SHP77 treated with DMSO at 0.1 percent for 48 hours (cell line): Measurements from ENCODE around the gene SLC2A3.
"Not testable (repeated sequence)": the region's sequence is repeated elsewhere in the genome, so short reads cannot be mapped to it uniquely, and the experiment has no call there.

Experiments used
- DNase-seq: peaks from one replicate; lab custom pipeline; 2025; lab: John Stamatoyannopoulos, UW

The SLC2A3 gene

GRCh38 chr12:7935590-7936581 is at the start of gene SLC2A3:
TSS of gene SLC2A3 (minus strand) at chr12:7936187. CDS start at chr12:7936034, 153 bp downstream.
- no peak for DNase-seq

GRCh38 chr12:7984900-7985299 is 48.9 kb upstream of the SLC2A3 start:
- no peak for DNase-seq

- DNase-seq: not testable (repeated sequence)
Observed at GRCh38 chr12:7983460-7983859, 47.5 kb upstream of the SLC2A3 start.

DNA sequence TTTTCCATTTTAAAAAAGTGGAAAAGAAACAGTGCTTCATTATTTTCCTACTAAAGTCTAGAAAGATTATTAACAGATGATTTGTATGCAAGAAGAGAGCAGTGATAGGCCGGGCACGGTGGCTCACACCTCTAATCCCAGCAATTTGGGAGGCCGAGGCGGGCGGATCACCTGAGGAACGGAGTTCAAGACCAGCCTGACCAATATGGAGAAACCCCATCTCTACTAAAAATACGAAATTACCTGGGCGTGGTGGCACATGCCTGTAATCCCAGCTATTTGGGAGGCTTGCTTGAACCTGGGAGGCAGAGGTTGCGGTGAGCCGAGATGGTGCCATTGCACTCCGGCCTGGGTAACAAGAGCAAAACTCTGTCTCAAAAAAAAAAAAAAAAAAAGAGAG is 47.0 kb upstream of the SLC2A3 start:
- DNase-seq: not testable (repeated sequence)

GRCh38 chr12:7982332-7982735 is 46.3 kb upstream of the SLC2A3 start:
- DNase-seq: not testable (repeated sequence)

DNA sequence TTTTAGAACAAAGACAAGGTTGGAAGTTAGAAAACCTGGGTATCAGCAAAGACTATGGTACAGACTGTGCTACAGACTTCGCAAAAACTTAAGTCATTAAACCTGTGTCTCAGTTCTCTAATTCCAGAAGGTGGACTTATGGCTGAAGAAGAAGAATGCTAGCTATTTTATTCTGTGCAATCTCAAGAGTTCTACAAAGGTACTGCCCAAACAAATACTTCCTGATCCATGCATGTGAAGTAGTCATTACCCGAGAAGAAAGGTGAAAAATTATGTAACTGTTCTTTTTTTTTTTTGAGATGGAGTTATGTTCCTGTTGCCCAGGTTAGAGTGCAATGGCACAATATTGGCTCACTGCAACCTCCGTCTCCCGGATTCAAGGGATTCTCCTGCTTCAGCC is 45.5 kb upstream of the SLC2A3 start:
- no peak for DNase-seq

DNA sequence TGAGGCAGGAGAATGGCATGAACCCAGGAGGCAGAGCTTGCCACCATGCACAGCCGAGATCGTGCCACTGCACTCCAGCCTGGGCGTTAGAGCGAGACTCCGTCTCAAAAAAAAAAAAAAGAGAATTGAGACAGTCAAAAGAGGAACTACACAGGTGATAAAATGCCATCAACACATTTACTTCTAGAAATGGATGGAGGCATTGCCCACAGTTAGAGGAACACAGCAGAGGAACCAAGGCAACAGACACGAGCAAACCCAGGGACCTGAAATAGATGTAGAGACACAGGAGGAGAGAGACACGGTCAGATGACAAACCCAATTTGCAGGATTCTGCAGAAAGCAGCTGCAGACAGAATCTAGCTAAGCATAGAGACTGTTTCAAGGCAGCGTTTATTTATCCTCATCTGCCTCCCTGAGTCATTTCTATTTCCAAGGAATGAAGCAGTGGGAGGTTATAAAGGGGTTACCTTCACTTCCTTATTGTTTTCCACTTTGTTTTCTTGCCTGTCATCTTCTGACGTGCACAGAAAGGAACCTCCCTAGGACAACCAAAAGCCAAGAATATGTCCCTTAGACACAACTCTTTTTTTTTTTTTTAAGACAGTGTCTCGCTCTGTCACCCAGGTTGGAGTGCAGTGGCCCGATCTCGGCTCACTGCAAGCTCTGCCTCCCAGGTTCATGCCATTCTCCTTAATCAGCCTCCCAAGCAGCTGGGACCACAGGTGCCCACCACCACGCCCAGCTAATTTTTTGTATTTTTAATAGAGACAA is 41.6 kb upstream of the SLC2A3 start:
- DNase-seq: not testable (repeated sequence)

DNA sequence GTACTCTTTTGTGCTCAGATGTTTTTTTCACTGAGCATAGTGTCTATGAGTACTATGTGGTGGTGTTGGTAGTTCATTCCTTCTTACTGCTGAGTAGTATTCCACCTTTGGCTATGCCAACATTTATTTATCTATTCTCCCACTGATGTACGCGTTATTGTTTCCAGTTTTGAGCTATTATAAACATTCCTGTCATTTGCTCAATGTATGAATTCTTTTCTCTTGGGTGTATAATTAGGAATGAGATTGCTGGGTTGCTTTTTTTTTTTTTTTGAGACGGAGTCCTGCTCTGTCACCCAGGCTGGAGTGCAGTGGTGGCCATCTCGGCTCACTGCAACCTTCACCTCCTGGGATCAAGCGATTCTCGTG is 37.5 kb upstream of the SLC2A3 start:
- no peak for DNase-seq

DNA sequence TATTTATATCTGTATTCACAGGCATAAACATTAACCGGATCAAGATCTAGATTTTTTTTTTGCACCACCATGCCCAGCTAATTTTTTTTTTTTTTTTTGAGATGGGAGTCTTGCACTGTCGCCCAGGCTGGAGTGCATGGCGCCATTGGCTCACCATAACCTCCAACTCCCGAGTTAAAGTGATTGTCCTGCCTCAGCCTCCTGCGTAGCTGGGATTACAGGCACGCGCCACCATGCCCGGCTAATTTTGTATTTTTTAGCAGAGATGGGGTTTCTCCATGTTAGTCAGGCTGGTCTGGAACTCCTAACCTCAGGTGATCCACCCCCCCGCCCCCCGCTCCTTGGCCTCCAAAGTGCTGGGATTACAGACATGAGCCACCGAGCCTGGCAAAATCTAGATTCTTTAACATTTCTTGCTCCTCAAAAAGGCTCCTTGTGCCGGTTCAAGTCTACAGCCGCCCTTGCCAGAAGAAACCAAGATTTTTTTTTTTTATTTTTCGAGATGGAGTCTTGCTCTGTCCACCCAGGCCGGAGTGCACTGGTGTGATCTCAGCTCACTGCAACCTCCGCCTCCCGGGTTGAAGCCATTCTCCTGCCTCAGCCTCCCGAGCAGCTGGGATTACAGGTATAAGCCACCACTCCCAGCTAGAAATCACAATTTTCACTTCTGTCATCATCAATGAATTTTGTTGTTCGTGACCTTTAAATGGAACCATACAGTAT is 36.9 kb upstream of the SLC2A3 start:
- no peak for DNase-seq

DNA sequence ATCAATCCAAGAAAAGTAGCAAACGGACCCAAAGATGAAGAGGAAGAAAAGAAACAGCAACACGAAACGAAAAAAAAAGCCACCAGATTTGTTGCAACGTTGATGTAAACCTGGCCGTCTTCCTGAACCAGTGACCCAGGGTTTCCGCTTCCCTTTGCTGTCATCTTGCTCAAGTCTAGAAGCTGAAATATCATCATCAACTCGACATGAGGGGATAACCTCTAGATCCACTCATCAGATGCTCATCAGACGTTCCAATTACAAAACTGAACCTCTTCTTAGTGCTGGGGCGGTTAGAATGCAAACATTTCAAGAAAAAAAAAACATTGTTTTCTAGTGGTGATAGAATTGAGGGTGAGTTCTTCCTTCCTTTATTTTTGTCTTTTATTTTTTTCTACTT is 36.3 kb upstream of the SLC2A3 start:
- not testable (repeated sequence) for DNase-seq

DNA sequence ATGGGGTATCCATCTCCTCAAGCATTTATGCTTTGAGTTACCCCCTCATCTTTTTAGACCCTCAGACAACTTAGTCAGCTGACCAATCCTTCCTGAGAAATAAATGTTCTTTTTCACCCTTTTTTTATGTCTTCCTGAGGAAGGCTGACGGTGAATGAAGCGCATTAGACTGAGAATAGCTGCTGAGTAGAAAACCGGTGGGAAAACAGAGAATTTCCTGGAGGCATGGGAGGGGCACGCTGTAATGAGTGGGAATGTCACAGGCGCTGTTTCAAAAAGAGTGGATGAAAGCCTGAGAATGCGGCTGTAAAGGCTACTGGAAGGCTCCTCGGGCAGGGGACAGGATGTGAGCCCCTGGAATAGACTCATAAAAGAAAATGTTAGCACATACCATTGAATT is 35.8 kb upstream of the SLC2A3 start:
- not testable (repeated sequence) for DNase-seq

DNA sequence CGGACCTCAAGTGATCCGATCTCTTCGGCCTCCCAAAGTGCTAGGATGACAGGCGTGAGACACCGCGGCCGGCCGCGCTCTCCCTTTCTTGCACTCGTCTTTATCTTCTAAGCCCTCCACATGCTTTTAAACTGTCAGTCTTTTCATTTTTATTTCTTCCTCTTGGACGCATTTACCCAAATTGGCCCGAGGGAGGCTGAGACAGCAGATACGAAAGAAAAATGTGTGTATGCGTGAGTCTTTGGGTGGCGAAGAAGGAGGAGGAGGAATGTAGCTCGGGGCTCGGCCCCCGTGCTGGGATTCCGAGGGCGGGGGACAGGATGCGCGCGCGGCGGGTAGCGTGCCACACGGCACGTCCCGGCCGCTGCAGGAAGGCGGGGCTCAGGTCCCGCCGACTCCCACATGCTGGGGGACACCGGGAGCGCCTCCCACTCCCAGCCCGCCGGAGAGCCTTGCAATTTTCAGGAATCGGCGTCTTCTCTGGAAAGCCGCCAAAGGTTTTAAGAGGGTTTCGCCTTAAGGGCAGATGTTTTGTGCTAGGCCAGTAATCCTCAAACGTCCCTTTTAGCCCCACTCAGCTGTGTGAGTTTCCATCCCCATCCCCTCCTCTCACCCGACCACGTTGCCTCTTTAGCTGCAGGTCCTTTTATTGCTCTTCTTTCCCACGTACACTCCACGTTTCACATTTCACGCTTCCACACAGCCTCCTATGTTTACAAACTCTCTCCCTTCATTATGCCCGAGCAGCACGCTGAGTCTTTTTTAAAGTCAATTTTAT is 34.7 kb upstream of the SLC2A3 start:
- no peak for DNase-seq

DNA sequence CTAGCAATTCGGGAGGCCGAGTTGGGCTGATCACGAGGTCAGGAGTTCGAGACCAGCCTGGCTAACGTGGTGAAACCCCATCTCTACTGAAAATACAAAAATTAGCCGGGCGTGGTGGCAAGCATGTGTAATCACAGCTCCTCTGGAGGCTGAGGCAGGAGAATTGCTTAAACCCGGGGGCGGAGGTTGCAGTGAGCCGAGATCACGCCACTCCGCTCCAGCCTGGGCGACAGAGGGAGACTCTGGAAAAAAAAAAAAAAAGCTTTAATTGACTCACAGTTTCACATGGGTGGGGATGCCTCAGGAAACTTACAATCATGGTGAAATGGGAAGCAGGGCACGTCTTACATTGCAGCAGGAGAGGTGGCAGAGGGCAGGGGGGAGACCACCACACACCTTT is 30.6 kb upstream of the SLC2A3 start:
- no peak for DNase-seq

GRCh38 chr12:7964669-7965068 is 28.7 kb upstream of the SLC2A3 start:
- not testable (repeated sequence) for DNase-seq

DNA sequence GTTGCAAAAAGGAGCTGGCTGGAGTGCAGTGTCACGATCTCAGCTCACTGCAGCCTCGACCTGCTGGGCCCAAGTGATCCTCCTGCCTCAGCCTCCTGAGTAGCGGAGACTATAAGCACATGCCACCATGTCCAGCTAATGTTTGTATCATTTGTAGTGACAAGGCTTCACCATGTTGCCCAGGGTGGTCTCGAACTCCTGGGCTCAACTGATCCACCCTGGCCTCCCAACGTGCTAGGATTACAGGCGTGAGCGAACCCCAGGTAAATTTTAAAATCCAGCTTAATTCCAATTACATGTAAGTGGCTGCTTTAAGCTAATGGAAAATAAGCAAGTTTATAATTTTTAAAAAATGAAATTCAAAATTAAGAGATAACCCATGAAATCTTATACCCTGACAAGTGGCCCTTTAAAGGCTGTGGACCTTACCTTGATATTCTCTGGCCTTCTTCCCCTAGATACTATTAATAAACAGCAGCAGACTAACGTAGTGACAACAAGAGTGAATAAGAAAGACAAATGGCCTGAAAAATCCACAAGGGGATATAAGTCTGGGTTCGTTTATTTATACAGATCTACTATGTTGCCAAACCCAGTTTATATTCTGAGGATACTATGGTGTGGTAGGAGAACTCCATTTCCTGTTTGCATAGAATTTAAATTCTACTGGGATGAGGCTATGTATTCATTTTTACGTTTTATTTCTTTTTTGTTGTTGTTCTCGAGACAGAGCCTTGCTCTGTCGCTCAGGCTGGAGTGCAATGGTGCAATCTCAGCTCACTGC is 25.6 kb upstream of the SLC2A3 start:
- no peak for DNase-seq

DNA sequence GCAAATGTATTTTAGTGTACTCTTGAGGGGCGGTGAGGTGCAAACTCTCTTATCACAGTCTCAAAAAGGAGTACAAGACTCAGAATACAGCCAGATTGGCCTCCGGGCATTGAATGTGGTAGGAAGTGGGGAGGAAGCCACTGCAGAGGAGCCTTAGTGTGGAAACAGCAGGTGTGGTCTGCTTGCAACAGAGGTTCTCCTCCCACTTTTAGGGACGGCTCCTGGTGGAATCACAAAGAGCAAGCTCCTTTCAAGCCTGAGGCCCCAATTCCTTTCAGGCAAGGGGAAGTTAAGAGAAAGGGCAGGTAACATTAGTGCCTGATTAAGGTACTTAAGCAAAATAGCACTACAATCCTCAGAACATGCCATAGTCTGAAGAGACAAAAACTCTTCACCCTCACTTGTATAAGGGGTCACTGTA is 23.7 kb upstream of the SLC2A3 start:
- DNase-seq: no peak

DNA sequence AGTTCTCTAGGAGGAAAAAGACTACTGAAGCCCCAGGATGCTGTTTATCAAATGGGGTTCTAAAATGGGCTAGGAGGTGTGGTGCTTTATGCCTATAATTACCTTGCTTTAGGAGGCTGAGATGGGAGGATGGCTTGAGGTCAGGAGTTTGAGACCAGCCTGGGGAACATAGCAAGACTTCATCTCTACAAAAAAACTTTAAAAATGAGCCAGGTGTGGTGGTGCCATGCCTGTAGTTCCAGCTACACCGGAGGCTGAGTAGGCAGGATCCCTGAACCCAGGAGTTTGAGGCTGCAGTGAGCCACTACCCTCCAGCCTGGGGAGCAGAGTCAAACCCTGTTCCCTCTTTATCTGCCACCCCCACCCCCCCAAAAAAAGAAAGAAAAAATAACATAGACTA is 23.3 kb upstream of the SLC2A3 start:
- DNase-seq: no peak

GRCh38 chr12:7954877-7955276 is 18.9 kb upstream of the SLC2A3 start:
- DNase-seq: not testable (repeated sequence)

- not testable (repeated sequence) for DNase-seq
Observed at GRCh38 chr12:7954418-7954817, 18.4 kb upstream of the SLC2A3 start.

DNA sequence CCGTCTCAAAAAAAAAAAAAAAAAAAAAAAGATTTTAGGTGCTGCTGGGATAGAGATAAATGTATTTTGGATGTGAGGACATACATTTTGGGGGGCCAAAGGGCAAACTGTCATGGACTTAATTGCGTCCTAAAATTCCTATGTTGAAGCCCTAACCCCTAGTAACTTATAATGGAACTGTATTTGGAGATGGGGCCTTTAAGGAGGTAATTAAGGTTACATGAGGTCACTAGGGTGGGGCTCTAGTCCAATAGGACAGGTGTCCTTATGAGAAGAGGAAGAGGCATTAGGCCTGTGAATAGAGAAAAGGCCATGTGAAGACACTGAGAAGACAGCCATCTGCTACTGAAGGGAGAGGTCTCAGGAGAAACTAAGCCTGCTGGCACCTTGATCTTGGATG is 17.9 kb upstream of the SLC2A3 start:
- DNase-seq: not testable (repeated sequence)

DNA sequence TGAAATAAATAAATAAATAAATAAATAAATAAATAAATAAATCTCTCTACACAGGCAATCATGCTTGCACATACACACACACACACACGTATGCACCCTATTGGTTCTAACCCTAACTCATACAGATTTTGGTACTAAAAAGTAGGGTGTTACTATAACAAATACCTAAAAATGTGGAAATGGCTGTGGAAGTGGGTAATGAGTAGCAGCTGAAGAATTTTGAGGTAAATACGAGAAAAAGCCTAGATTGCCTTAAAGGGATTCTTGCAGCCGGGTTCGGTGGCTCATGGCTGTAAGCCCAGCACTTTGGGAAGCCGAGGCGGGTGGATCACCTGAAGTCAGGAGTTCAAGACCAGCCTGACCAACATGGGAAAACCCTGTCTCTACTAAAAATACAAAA is 15.7 kb upstream of the SLC2A3 start:
- DNase-seq: no peak
